AML-193 (cell line): ENCODE results near the gene TSPOAP1.

Experiments
- DNase-seq, 2 experiments: peaks; one replicate each; lab custom pipeline; 2025; lab: John Stamatoyannopoulos, UW

TSPOAP1 gene

DNA sequence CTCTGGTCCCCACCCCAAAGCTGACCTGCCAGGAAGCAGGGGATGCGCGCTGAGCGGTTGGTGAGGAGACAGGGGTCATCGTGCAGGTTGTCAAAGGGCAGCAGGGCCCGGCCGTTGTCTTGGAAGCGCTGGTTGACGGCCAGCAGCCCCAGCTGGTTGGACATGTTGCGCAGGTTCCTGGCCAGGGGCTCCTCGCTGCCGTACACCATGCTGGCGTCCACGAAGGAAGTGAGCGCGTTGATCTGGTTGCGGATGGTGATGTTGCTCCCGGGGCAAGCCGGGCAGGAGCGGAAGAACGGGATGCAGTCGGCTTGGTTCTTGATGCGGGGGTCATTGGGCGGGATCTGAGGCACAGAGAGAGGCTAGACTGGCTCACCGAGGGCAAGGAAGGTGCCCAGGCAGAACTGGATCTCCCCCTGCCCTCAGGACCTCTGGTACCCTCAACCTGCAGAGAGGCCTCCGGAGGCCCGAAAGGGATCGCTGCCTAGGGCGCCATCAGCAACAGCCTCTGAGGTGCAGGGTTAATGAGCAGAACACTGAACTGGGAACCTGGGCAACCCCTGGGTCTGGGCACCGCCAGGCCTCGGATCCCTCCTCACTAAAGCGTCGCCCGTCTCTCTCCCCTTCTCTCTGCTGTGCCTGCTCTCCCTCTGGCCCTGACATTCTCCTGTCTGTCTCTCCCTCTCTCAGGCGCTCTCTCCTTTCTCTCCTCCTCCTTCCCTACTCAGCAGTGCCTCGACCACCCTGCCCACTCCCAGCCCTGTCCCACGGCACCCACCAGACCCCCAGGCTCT lies 50.6 kb downstream of the TSPOAP1 start:
- no peak for DNase-seq

DNA sequence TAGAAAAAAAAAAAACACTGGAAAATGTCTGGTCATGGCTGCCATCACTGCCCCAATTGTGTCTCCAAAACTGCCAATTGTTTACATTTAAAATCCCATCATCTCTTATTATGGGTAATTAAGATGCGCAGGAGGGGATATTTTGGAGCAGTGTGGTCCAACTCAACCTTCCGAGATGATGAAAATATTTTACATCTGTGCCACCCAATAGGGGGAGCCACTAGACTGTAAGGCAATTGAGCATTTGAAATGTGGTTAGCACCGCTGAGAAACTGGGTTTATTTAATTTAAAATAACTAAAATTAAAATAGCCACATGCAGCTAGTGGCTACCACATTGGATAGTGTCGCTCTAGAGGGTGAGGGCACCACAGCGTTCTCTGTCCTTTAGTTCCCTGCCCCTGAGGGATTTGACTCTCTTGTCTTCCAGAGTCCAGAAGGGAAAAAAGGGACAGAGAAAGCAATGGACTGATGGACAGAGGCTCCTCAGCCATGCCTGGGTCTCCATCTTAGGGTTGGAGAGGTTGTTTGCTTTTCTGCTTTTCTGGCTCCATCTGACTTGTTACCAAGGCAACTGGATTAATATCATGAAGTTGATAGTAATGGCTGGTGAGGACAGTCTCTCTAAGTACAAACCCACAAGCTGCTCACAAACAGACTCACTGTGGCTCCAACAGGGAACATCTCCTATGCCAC lies 51.3 kb downstream of the TSPOAP1 start:
- DNase-seq = peak; percentile 82 to 87

DNA sequence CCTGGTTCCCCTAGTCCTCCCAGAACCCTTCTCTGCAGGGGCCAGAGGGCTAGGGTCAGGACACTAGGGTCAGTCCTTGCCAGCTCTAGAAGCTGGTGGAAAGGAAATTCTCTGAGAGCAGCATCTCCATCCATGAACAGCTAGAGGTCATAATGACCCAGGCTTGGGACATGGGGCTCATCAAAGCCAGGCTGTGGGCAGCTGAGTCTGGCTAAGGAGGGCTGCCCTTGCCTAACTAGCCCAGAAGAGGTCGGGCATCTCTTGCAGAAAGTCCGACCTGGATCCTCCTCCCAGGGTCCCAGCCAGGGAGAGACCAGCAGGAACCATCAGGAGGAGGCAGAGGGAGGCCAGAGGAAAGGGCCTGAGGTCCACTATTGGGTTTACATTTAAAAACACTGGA lies 52.2 kb downstream of the TSPOAP1 start:
- no peak for DNase-seq

- DNase-seq = no peak
Observed at GRCh38 chr17:58275417-58275816, 53.2 kb downstream of the TSPOAP1 start.

GRCh38 chr17:58273453-58274104 lies 55.0 kb downstream of the TSPOAP1 start:
- no peak for DNase-seq

- DNase-seq = no peak
Observed at GRCh38 chr17:58272367-58273280, 56.0 kb downstream of the TSPOAP1 start.

DNA sequence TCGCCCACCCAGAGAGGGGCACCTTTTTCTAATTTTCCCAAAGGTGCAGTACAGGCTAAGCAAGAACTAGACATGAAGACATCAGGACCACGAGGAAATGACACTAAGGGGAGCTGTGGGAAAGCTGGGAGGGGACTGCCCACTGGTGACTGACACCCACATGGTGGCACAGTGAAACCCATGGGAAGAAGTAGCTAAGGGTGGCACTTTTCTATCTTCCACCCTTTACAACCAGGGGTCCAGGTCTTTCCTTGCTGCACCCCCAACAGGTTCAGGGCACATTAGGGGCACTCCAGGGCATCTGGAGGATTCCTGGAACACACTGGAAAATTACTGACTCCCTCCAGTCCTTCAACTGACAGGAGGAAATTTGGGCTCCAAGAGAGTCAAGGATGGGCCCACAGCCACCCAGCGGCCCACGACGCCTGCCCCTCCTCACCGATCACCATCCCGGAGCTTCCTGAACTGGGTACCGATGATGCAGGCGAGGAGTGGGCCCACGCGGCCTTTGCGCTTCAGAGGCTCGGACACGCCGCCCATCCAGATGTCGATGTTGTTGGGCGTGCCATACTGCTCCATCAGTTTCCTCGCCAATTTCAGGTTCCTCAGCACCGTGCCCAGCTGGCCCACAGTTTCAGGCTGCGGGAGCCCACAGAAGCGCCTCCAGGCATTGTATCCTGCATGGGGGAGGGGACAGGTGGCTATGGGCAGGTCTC lies 57.2 kb downstream of the TSPOAP1 start:
- DNase-seq = no peak

GRCh38 chr17:58270476-58271215 lies 57.9 kb downstream of the TSPOAP1 start:
- no peak for DNase-seq

GRCh38 chr17:58269557-58270291 lies 58.9 kb downstream of the TSPOAP1 start:
- DNase-seq = no peak

- DNase-seq = no peak
Observed at GRCh38 chr17:58268774-58269556, 59.6 kb downstream of the TSPOAP1 start.

DNA sequence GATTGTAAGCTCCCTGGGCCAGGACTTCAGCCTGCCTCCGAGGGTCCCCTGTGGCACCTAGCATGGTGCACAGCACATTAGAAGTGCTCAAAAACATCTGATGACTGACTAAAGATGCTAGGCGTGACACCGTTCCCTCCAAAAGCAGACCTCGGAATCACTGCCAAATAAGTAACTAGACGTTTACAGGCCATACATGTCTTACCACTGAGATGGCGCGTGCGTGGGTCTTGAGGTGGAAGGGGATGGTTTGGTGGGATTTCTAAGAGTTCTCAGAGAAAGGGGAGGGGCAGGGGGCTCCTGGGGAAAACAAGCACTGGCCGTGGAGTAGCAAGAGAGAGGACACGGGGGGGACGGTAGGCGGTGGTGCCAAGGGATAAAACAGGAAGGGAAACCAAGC lies 60.3 kb downstream of the TSPOAP1 start:
- no peak for DNase-seq

DNA sequence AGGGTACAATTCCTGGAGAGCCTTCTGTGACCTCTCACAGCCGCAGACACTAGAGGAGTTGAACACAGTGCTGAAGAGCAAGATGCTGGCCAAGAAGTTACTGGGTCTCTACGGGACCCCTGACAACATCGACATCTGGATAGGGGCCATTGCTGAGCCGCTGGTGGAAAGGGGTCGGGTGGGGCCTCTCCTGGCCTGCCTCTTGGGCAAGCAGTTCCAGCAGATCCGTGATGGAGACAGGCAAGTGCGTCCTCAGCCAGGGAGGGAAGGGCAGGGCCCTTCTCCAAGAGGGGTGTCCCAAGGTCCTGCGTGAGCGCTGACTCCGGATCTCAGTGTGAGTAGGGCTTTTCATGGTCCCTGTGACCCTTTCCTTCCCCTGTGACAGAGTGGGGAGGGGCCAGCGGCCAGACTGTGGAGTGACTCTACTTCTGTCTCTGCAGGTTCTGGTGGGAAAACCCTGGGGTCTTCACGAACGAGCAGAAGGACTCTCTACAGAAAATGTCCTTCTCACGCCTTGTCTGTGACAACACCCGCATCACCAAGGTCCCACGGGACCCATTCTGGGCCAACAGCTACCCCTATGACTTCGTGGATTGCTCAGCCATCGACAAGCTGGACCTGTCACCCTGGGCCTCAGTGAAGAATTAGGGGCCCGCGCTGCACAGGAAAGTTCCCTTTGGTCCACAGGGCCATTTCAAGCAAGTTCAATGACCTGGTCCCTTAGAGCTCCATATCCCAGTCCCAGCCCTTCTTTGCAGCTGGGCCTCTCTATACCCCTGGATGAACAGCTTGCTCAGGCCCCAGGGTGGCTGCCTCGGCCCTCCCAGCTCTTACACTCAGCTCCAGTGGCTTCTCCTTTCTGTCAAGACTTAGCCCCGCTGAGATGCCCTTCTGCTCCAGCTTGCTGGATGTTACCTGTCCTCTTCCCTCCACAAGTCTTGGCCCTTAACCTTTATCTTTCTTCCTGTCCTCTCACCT lies 61.0 kb downstream of the TSPOAP1 start:
- DNase-seq = no peak

DNA sequence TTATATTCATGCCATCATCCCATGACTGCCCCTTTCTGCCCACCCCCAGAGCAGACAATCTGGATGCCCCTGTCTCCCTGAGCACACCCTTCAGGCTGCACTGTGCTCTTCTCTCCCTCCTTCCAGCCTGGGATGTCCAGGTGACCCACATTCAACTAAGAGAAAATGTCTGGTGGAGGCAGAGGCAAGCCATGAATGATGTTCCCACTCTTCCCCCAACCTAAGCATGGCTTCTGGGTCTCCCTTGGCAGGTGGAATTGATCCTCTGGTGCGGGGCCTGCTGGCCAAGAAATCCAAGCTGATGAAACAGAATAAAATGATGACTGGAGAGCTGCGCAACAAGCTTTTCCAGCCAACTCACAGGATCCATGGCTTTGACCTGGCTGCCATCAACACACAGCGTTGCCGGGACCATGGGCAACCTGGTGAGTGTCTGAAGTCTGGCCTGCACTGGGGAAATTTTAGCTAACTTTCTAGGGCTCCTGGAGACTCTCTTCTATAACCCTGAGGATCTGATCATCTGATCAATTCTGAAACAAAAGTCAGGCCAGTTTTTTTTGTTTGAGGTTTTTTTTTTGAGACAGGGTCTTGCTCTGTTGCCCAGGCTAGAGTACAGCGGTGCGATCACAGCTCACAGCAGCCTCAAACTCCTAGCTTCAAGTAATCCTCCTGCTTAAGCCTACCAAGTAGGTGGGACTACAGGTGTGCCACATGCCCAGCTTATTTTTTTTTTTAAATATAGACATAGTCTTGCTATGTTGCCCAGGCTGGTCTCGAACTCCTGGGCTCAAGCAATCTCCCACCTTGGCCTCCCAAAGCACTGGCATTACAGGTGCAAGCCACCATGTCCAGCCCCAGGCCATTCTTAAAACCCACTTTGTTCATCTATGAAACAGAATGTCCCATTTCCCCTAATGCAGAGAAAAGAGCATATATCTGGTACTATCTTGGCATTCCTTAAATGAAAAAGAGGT lies 62.4 kb downstream of the TSPOAP1 start:
- DNase-seq = no peak

- peak; percentile 44 to 45 for DNase-seq
Observed at GRCh38 chr17:58265271-58265670, 63.3 kb downstream of the TSPOAP1 start.

- DNase-seq = no peak
Observed at GRCh38 chr17:58264407-58265103, 64.0 kb downstream of the TSPOAP1 start.

GRCh38 chr17:58263773-58264172 lies 64.8 kb downstream of the TSPOAP1 start:
- DNase-seq = no peak
